Osteocyte (in vitro differentiated cells): ENCODE measurements around the gene NECTIN3. TPM values are rescaled to one million over a fixed set of nuclear protein-coding genes. Genes with fewer than 3 reads are reported as not detected.

Experiments
- DNase-seq: peaks from one replicate; pipeline ENCODE4 v3.0.0; 2021; ENCODE audit warnings: mixed read lengths; ENCODE audit not compliant: unreplicated experiment; ENCODE audit errors: extremely low spot score
- H3K27ac Mint-ChIP-seq: one replicate; pipeline ENCODE4 v1.8.0; 2021; ENCODE audit warnings: mild to moderate bottlenecking, mixed read lengths; ENCODE audit not compliant: unreplicated experiment
- H3K27me3 Mint-ChIP-seq: one replicate; pipeline ENCODE4 v1.8.0; 2021; ENCODE audit warnings: mixed read lengths; ENCODE audit not compliant: unreplicated experiment
- H3K36me3 Mint-ChIP-seq: one replicate; pipeline ENCODE4 v1.8.0; 2021; ENCODE audit warnings: mixed read lengths; ENCODE audit not compliant: unreplicated experiment
- H3K4me1 Mint-ChIP-seq: one replicate; pipeline ENCODE4 v1.8.0; 2021; ENCODE audit warnings: mixed read lengths; ENCODE audit not compliant: unreplicated experiment
- H3K4me3 Mint-ChIP-seq: one replicate; pipeline ENCODE4 v1.8.0; 2021; ENCODE audit warnings: mild to moderate bottlenecking, moderate library complexity, mixed read lengths; ENCODE audit not compliant: unreplicated experiment
- H3K9me3 Mint-ChIP-seq: one replicate; pipeline ENCODE4 v1.8.0; 2021; ENCODE audit warnings: mixed read lengths; ENCODE audit not compliant: unreplicated experiment
- CTCF ChIP-seq: fragments of 200-600 bp; sonication (generic); IDR thresholded peaks from 2 replicates; pipeline ENCODE4 v1.5.0; 2021; ENCODE audit warnings: antibody characterized with exemption, mild to moderate bottlenecking, moderate library complexity
- total RNA-seq: library from RNA; stranded (reverse); gene quantifications from 2 replicates; pipeline ENCODE4 v1.2.1, GENCODE V29; 2021

The NECTIN3 gene
- total RNA-seq, 1 donor from 2014 or later, result 70.8 TPM

- Mint-ChIP-seq H3K27ac (no peak overlapping the region), H3K4me1 (peaks cover 5% of the 10 kb centered on the region), H3K9me3 (no peaks in the 10 kb centered on the region), H3K36me3 (peaks cover 30% of the 10 kb centered on the region), H3K4me3 (no peak overlapping the region), H3K27me3 (no peaks in the 10 kb centered on the region)
- no peak for DNase-seq
- TF ChIP-seq CTCF, result no peak
These were observed 59.2 kb downstream of the NECTIN3 start for GRCh38 chr3:111130827-111131226.

- Mint-ChIP-seq H3K9me3 (no peaks in the 10 kb centered on the region), H3K27ac (no peak overlapping the region), H3K4me1 (no peaks in the 10 kb centered on the region), H3K27me3 (no peaks in the 10 kb centered on the region), H3K4me3 (no peak overlapping the region), H3K36me3 (peaks cover 11% of the 10 kb centered on the region)
- no peak for DNase-seq
- TF ChIP-seq CTCF, result no peak
These were observed 62.7 kb downstream of the NECTIN3 start for GRCh38 chr3:111134302-111134701.

GRCh38 chr3:111151438-111151837 is 79.8 kb downstream of the NECTIN3 start:
- peaks cover 29% of the 10 kb centered on the region for H3K36me3 Mint-ChIP-seq
- peaks cover 25% of the 10 kb centered on the region for H3K4me1 Mint-ChIP-seq
- DNase-seq, result no peak
- H3K27me3 Mint-ChIP-seq, result no peaks in the 10 kb centered on the region
- H3K9me3 Mint-ChIP-seq, result peaks cover 3% of the 10 kb centered on the region
- peak overlapping the region; percentile 24 for H3K27ac Mint-ChIP-seq
- no peak overlapping the region for H3K4me3 Mint-ChIP-seq
- TF ChIP-seq CTCF, result no peak

GRCh38 chr3:111152496-111152895 is 80.9 kb downstream of the NECTIN3 start:
- no peak for DNase-seq

GRCh38 chr3:111156517-111156916 is 84.9 kb downstream of the NECTIN3 start:
- Mint-ChIP-seq H3K9me3 (peaks cover 3% of the 10 kb centered on the region), H3K36me3 (peaks cover 37% of the 10 kb centered on the region), H3K27ac (no peak overlapping the region), H3K4me3 (no peak overlapping the region), H3K4me1 (peaks cover 22% of the 10 kb centered on the region), H3K27me3 (no peaks in the 10 kb centered on the region)
- TF ChIP-seq CTCF, result no peak
- no peak for DNase-seq

More at GRCh38 chr3:111152496-111152895, 80.9 kb downstream of the NECTIN3 start:
- no peak for TF ChIP-seq CTCF
- no peak overlapping the region for H3K27ac Mint-ChIP-seq
- H3K36me3 Mint-ChIP-seq, result peaks cover 27% of the 10 kb centered on the region
- peaks cover 25% of the 10 kb centered on the region for H3K4me1 Mint-ChIP-seq
- H3K9me3 Mint-ChIP-seq, result peaks cover 3% of the 10 kb centered on the region
- no peaks in the 10 kb centered on the region for H3K27me3 Mint-ChIP-seq
- no peak overlapping the region for H3K4me3 Mint-ChIP-seq
